ENCODE data around the gene PRG3. TPM values are rescaled to one million over a fixed set of nuclear protein-coding genes. Genes with fewer than 3 reads are reported as not detected.

PRG3 gene
- total RNA-seq, 1 experiment from 2014 or later = not detected

DNA sequence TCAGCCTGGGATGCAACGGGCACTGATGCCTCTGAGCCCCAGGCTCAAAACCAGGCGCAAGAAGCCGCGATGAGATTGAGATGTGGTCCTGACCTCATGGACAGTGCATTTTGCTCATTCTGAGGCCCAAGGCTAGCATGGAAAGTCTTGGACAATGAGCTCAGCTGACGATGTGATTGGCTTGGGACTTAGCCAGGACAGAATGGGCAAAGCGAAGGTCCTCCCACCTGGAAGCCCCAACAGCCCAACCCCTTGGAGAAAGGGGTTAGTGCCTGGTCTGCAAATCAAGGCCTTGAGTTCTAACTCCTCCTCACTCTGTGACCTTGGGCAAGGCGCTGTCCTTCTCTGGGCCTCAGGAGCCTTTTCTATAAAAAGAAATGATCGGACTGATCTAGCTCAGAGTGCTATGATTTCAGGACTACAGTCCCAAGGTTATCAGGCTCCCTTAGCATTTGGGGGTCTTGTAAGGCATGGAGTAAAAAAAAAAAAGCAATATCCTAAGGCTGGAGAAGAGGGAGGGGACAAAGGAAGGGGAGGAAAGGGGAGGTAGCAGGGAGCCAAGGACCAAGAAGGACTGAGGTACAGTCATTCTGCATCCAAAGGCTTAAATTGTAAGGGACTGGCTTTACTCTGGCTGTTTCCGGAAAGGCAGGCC lies 43.3 kb upstream of the PRG3 start:
- H3K4me1 Mint-ChIP-seq = peaks cover 23 to 32% of the 10 kb centered on the region in 2 experiments
- Histone ChIP-seq H3K79me2 (ENCODE audit: insufficient read depth, low read length) (no peaks in the 10 kb centered on the region), H3K56ac (ENCODE audit: insufficient read length, low read depth, low read length) (no peak overlapping the region), H2BK5ac (ENCODE audit: insufficient read length, low read length) (no peak overlapping the region), H4K8ac (replicated peaks; ENCODE audit: insufficient read length, low read depth, low read length) (no peak overlapping the region), H3K14ac (ENCODE audit: insufficient read depth, low read length) (no peak overlapping the region), H3K23ac (ENCODE audit: insufficient read length, low read depth, low read length) (no peak overlapping the region), H4K20me1 (ENCODE audit: control insufficient read depth, insufficient read depth, insufficient read length) (no peaks in the 10 kb centered on the region), H4K5ac (ENCODE audit: insufficient read length, low read depth, low read length) (no peak overlapping the region), H3K18ac (ENCODE audit: insufficient read length, low read depth, low read length) (no peak overlapping the region), H2BK120ac (ENCODE audit: low read depth, low read length, poor library complexity, severe bottlenecking) (no peak overlapping the region), H3K4ac (ENCODE audit: low read depth, low read length) (no peak overlapping the region), H3K79me1 (ENCODE audit: insufficient read depth, low read depth, low read length, poor library complexity, severe bottlenecking) (no peaks in the 10 kb centered on the region), H3K9me3 (ENCODE audit: control insufficient read depth, low read depth, low read length) (no peaks in the 10 kb centered on the region), H2AK5ac (ENCODE audit: insufficient read length, low read length) (no peak overlapping the region), H2BK20ac (ENCODE audit: low read depth, low read length, poor library complexity, severe bottlenecking) (no peak overlapping the region), H2BK15ac (ENCODE audit: low read depth, low read length) (no peak overlapping the region), H3K9ac (ENCODE audit: extremely low read depth, insufficient read length, low read length) (no peak overlapping the region), H3T11ph (ENCODE audit: low read length) (no peak overlapping the region), H3K4me1 (ENCODE audit: insufficient read depth, low read length) (peaks cover 2% of the 10 kb centered on the region; the same call in 1 of the 2 replicates), H2AFZ (ENCODE audit: low read length) (no peak overlapping the region), H3K27ac (ENCODE audit: insufficient read length, low read depth, low read length) (no peak overlapping the region), H4K91ac (ENCODE audit: insufficient read length, low read depth, low read length) (no peak overlapping the region), H3K23me2 (ENCODE audit: insufficient read length, low read depth, low read length, poor library complexity, severe bottlenecking) (peaks cover 6% of the 10 kb centered on the region), H3K27me3 (ENCODE audit: insufficient read depth, low read length) (no peaks in the 10 kb centered on the region; the same call in 1 of the 2 replicates), H2BK12ac (ENCODE audit: insufficient read length, low read depth, low read length) (no peak overlapping the region), H3K4me2 (ENCODE audit: insufficient read depth, insufficient read length, low read length) (no peak overlapping the region)
- H3K36me3 Mint-ChIP-seq (ENCODE audit: insufficient read depth in 1 of 3, low read depth in 3 of 3) = peaks cover 11 to 23% (median 21%) of the 10 kb centered on the region in 3 experiments
- H3K4me3 Mint-ChIP-seq = no peak overlapping the region; a peak in 2 of 5 replicates
- H3K27me3 Mint-ChIP-seq (ENCODE audit: low read depth) = peaks cover 34% of the 10 kb centered on the region
- TF ChIP-seq, protein P1, sequence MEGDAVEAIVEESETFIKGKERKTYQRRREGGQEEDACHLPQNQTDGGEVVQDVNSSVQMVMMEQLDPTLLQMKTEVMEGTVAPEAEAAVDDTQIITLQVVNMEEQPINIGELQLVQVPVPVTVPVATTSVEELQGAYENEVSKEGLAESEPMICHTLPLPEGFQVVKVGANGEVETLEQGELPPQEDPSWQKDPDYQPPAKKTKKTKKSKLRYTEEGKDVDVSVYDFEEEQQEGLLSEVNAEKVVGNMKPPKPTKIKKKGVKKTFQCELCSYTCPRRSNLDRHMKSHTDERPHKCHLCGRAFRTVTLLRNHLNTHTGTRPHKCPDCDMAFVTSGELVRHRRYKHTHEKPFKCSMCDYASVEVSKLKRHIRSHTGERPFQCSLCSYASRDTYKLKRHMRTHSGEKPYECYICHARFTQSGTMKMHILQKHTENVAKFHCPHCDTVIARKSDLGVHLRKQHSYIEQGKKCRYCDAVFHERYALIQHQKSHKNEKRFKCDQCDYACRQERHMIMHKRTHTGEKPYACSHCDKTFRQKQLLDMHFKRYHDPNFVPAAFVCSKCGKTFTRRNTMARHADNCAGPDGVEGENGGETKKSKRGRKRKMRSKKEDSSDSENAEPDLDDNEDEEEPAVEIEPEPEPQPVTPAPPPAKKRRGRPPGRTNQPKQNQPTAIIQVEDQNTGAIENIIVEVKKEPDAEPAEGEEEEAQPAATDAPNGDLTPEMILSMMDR (conservative IDR thresholded peaks at IDR 0.05) = no peak
- WGBS (ENCODE audit: extremely low coverage, insufficient read length, low lambda C conversion rate) = no CpG with 5 or more reads among the region's 9 CpGs
- no peak for DNase-seq
- no peak overlapping the region for H3K27ac Mint-ChIP-seq
- H3K9me3 Mint-ChIP-seq = no peaks in the 10 kb centered on the region

Data from H9 (cell line).